HG03045 (cell line): ENCODE measurements around the gene UBN1.

Experiments
- ATAC-seq: cut with Tn5 transposase; IDR thresholded peaks from one replicate; pipeline ENCODE4 v1.9.1; 2021; ENCODE audit warnings: mild to moderate bottlenecking, moderate library complexity; ENCODE audit not compliant: unreplicated experiment

UBN1 gene

GRCh38 chr16:4859900-4860255, 12.6 kb downstream of the UBN1 start:
- no peak for ATAC-seq

GRCh38 chr16:4860727-4861342, 13.6 kb downstream of the UBN1 start:
- no peak for ATAC-seq

- ATAC-seq: no peak
Measured at GRCh38 chr16:4862639-4863038, 15.4 kb downstream of the UBN1 start.

GRCh38 chr16:4864728-4865127, 17.4 kb downstream of the UBN1 start:
- no peak for ATAC-seq

GRCh38 chr16:4865231-4865860, 18.1 kb downstream of the UBN1 start:
- no peak for ATAC-seq

GRCh38 chr16:4866586-4866985, 19.3 kb downstream of the UBN1 start:
- no peak for ATAC-seq

- ATAC-seq: no peak
Measured at GRCh38 chr16:4868026-4868425, 20.7 kb downstream of the UBN1 start.

- no peak for ATAC-seq
Measured at GRCh38 chr16:4868535-4868934, 21.3 kb downstream of the UBN1 start.

GRCh38 chr16:4869147-4869805, 22.0 kb downstream of the UBN1 start:
- ATAC-seq: no peak

- ATAC-seq: no peak
Measured at GRCh38 chr16:4870138-4870671, 22.9 kb downstream of the UBN1 start.

- no peak for ATAC-seq
Measured at GRCh38 chr16:4871071-4871470, 23.8 kb downstream of the UBN1 start.

GRCh38 chr16:4873091-4873490, 25.8 kb downstream of the UBN1 start:
- ATAC-seq: no peak

- no peak for ATAC-seq
Measured at GRCh38 chr16:4874666-4875065, 27.4 kb downstream of the UBN1 start.

GRCh38 chr16:4876646-4877379, 29.5 kb downstream of the UBN1 start:
- ATAC-seq: no peak

- no peak for ATAC-seq
Measured at GRCh38 chr16:4877380-4877685, 30.1 kb downstream of the UBN1 start.

- no peak for ATAC-seq
Measured at GRCh38 chr16:4879049-4879448, 31.8 kb downstream of the UBN1 start.

GRCh38 chr16:4880006-4880580, 32.8 kb downstream of the UBN1 start:
- no peak for ATAC-seq

- no peak for ATAC-seq
Measured at GRCh38 chr16:4882000-4882632, 34.8 kb downstream of the UBN1 start.

GRCh38 chr16:4882633-4883285, 35.5 kb downstream of the UBN1 start:
- no peak for ATAC-seq

- no peak for ATAC-seq
Measured at GRCh38 chr16:4883501-4883900, 36.2 kb downstream of the UBN1 start.
